ENCODE results near the gene SIN3A.

DNA sequence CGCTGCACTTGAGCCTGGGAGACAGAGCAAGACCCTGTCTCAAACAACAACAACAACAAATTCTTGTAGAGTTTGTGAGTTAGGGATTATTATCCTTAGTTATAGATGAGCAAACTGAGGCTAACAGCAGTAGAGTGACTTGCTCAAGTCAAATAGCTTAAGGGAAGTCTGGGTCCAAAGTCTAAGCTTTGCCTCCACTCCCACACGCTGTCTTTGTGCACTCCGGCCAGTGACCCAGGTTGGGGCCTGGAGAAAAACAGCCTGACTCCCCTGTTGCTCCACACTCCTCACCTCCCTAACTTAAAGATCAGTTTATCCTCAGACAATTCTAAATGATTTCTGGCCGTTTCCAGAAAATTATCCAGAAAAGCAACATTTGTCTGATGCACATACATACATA, 9.2 kb upstream of the SIN3A start:
- TF ChIP-seq, protein P1, sequence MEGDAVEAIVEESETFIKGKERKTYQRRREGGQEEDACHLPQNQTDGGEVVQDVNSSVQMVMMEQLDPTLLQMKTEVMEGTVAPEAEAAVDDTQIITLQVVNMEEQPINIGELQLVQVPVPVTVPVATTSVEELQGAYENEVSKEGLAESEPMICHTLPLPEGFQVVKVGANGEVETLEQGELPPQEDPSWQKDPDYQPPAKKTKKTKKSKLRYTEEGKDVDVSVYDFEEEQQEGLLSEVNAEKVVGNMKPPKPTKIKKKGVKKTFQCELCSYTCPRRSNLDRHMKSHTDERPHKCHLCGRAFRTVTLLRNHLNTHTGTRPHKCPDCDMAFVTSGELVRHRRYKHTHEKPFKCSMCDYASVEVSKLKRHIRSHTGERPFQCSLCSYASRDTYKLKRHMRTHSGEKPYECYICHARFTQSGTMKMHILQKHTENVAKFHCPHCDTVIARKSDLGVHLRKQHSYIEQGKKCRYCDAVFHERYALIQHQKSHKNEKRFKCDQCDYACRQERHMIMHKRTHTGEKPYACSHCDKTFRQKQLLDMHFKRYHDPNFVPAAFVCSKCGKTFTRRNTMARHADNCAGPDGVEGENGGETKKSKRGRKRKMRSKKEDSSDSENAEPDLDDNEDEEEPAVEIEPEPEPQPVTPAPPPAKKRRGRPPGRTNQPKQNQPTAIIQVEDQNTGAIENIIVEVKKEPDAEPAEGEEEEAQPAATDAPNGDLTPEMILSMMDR (IDR thresholded peaks at IDR 0.05) = no peak
- no peak for TF ChIP-seq POLR2A (IDR thresholded peaks at IDR 0.05)

Measured in lower leg skin (tissue), 3 donors.